CD4-positive, alpha-beta T cell treated with Interleukin-17A for 1 hour (primary cell): Measurements from ENCODE around the gene DYNC1I1.

ENCODE experiments used
- DNase-seq: peaks from one replicate; pipeline ENCODE4 v3.0.0-alpha.2; 2020

Gene DYNC1I1

GRCh38 chr7:95772298-95772770 is at the start of gene DYNC1I1:
TSS of gene DYNC1I1 (plus strand) at chr7:95772554. CDS start at chr7:95804730, 32,176 bp downstream.
- DNase-seq, result peak; percentile 5

DNA sequence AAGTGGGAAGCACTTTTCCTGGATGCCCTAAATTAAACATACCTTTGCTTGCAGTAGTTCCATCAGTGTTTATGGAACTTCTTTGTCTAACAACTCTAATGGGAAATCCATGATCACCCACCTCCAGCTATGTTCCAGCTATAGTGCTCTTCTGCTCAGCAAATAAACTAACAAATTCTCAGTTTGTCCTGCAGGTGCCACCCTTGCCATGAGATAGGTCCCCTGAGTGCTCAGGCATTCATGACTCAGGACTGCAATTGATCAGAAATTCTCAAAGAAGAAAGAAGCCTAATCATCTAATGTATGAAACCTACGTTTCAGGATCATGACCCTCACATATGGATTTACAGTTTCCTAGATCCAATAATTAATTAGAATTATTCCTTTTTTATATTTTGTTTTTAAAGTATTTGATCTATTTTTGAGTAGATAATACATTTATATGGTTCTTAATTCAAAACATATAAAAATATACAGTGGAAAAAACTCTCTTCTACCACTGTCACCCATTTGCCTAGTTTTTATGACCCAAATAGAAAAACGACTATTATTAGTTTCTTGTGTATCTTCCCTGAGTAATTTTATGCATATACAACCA is 48.7 kb upstream of the DYNC1I1 start:
- DNase-seq, result no peak

- no peak for DNase-seq
These were observed 47.1 kb upstream of the DYNC1I1 start for GRCh38 chr7:95725205-95725604.

GRCh38 chr7:95730493-95731280 is 41.7 kb upstream of the DYNC1I1 start:
- DNase-seq, result no peak

- DNase-seq, result no peak
These were observed 35.7 kb upstream of the DYNC1I1 start for GRCh38 chr7:95736635-95737034.

GRCh38 chr7:95737828-95738505 is 34.4 kb upstream of the DYNC1I1 start:
- no peak for DNase-seq

- DNase-seq, result no peak
These were observed 23.3 kb upstream of the DYNC1I1 start for GRCh38 chr7:95749044-95749443.

- no peak for DNase-seq
These were observed 22.8 kb upstream of the DYNC1I1 start for GRCh38 chr7:95749515-95749914.

- DNase-seq, result no peak
These were observed 18.9 kb upstream of the DYNC1I1 start for GRCh38 chr7:95753440-95753839.

DNA sequence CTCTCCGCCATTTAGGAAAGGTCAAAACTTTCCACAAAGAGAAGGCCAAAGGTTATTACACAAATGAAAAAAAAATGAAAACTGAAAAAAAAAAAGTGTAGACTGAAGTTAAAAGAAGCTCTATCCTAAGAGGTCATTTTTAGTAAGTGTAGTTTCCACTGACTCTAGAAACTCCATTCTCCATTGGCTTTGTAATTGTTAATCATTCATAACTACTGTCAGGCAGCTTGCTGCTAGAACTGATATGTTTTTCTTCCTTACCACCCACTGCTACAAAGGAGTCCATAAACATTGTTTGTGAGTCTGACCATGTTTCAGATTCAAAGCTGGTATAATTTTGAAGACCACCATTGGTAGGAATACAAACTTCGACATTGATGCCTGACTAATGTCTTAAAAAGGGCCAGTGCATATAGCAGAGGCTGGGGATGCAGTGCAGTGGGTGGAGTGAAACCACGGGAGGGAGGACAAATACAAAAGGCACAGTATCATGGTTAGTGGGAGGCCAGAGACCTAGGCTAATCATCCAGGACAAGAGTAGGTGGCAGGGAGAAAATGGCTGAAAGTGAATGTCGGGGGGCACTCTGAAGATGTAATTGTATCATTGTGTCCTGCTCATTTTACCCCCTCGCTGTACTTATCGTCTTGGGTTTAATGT is 16.9 kb upstream of the DYNC1I1 start:
- DNase-seq, result no peak

GRCh38 chr7:95758187-95758586 is 14.2 kb upstream of the DYNC1I1 start:
- no peak for DNase-seq

DNA sequence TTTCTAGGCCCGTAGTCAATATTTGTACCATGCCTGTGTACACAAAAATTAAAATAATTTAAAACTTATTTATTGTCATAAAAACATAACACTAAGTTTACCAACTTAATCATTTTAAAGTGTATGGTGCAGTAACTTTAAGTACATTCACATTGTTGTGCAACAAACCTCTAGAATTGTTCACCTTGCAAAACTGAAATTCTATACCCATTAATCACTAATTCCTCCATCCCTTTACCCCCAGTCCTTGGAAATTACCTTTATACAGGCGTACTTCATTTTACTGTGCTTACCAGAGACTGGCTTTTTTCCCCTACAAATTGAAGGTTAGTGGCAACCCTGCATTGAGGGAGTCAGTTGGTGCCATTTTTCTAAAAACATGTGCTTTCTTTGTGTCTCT is 6.3 kb upstream of the DYNC1I1 start:
- no peak for DNase-seq

DNA sequence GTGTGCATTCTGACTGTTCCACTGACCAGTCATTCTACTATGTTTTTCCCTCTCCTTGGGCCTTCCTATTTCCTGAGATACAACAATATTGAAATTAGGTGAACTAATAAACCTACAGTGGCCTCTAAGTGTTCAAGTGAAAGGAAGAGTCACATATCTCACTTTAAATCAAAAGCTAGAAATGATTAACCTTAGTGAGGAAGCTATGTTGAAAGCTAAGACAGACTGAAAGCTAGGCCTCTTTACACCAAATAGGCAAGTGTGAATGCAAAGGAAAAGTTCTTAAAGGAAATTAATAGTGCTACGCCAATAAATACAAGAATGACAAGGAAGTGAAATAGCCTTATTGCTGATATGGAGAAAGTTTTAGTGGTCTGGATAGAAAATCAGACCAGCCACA is 5.7 kb upstream of the DYNC1I1 start:
- no peak for DNase-seq

DNA sequence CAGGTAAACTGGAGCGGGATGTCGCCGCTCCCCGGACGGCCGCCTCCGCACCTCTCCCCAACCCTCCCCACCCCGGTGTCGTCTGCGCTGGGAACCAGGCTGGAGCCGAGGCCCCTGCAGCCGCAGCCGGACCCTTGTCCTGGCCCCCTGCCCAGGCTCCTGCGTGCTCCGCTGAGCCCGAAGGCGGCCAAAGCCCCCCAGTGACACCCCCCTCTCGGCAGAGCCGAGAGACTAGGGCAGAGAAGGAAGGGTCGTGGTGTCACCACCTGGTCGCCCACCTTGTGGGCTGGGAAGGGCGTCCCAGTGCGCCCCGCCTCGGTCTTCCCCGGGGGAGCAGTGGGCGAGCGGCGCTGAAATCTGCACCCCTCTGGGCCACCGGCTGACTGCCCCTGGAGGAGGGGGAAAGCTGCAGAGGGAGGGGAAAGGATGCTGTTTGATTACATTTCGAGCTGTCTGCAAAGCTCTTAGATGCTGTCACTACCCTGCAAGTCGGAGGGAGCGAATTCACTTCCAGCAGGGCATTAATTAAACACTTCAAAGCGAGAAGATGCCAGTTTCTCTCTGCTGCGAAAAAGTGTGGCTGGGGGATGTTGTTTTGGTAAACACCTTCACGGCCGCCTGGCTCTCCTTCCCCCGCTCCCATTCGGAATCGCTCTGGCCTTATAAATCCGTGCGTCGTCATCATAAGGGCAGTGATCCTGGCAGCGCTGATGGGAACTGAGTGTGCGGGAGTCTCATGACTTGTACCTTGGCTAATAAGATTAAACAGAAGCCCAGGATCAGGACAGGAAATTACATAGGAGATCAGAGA is 622 bp downstream of the DYNC1I1 start:
- DNase-seq, result no peak

DNA sequence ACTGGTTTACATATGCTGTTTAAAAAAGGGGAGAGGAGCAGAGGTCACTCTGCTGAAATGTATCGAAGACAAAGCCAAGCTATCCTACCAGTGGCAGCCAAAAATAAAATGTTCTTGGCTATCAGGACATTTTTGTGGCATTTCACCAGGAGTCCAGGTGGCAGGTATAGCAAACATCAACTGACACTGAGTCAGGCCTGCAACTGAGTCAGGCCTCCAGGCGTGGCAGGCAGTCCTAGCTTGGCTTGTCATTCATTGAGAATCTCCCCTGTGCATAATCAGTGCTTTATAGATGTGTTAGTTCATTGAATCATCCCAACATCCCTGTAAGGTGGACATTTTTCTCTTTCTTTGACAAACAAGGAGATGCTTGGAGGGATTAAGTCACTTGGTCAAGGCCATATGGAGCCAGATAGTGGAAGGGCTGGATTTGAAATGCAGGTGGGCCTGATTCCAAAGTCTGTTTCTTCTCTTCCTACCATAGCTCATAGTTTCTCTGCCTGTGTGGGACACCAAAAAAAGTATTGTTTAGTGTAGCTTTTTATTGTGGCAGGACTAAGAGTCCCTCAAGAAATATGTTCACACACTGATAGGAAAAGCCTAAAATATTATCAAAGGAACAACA is 4.3 kb downstream of the DYNC1I1 start:
- DNase-seq, result no peak

- no peak for DNase-seq
These were observed 4.9 kb downstream of the DYNC1I1 start for GRCh38 chr7:95777269-95777668.

GRCh38 chr7:95780665-95781064 is 8.3 kb downstream of the DYNC1I1 start:
- no peak for DNase-seq

GRCh38 chr7:95781961-95782586 is 9.7 kb downstream of the DYNC1I1 start:
- no peak for DNase-seq

DNA sequence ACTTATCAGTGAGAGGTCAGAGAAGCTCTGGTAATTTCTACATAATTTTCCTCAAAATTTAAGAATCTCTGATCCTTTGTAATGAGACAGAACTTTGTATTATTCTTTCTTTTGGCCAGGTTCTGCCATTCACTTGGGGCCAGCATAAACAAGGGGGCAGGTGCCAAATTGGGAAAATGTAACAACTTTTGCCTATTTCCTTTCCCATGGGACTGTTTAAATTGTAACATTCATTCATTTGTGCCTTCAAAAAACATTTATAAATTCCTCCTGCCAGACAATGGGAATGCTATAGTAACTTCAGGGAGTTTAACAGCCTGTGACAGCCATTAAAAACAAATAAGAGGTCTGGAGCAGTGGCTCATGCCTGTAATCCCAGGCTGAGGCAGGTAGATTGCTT is 12.4 kb downstream of the DYNC1I1 start:
- DNase-seq, result no peak

DNA sequence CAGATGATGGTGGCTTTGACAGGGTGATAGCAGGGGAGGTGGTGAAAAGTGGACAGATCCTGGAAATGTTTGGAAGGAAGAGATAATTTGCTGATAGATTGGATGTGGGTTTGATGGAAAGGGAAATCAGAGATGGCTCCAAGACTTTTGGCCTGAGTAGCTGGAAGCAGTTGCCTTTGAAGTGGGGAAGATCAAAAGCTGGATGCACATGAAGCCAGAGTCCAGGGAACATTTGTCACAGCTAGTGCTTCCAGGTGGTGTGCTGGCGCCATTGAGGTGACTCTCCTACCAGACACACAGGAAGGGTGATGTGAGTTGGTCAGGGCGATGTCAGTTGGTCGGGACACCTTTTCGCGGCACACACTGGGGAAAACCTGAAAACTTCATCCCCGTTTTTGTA is 15.9 kb downstream of the DYNC1I1 start:
- DNase-seq, result no peak

- no peak for DNase-seq
These were observed 16.5 kb downstream of the DYNC1I1 start for GRCh38 chr7:95788884-95789283.

DNA sequence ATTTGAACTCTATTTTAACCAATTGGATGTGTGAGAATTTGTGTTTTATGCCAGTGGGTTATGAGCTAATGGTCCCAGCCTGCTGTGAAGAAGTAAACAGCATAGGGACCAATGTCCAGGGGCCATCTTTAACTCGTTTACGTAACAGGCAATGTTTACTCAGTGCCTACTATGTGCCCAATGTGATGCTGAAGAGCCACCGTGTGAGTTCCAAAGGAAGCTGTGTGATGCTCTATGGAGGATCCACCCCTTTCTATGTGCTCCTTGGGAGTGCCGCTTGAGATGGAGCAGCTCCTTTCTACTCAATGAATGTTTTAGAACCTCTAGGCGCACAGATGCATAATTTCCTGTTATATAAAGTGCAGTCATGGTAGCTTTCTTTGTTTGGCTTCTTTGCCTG is 21.3 kb downstream of the DYNC1I1 start:
- no peak for DNase-seq
